ENCODE measurements around the gene CYB561D1.
"Not testable (repeated sequence)": the region's sequence is repeated elsewhere in the genome, so short reads cannot be mapped to it uniquely, and the experiment has no call there.

The CYB561D1 gene

DNA sequence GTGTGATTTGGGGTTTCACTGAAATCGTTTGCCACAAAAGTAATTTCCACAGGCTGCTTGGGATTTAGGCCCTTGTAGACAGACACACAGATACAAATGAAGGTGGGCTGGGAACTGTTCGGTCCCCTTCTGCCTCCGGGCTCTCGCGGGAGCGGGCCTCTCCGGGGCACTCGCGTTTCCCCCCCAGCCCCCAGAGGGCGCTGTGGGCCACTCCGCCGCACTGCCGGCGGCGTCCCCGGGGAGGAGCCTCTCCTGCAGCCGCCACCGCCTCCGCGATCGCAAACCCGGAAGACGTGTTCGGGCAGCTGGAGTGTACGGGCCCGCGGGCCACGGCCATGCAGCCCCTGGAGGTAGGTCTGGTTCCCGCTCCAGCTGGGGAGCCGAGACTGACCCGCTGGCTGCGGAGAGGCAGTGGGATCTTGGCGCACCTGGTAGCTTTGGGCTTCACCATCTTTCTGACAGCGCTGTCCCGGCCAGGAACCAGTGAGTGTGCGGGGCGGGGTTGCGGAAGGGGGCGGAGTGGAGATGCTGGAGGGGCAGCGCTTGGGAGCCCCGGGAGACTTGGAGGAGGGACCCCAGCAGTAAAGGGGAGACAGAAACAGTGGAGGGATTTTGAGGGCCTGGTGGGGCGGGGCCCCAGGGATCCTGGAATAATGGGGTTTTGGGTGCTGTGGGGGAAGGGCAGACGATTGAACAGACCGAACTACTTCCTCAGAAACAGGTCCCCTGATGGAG is at the start of gene CYB561D1:
TSS of gene CYB561D1 (plus strand) at position 290 of the 735 bp plus-strand sequence. CDS start at position 336, 46 bp downstream.
- peak; percentile 71 to 94 for DNase-seq

GRCh38 chr1:109444346-109444745 is 49.5 kb upstream of the CYB561D1 start:
- no peak for DNase-seq

- DNase-seq, result not testable (repeated sequence)
Measured at GRCh38 chr1:109445949-109446695, 47.8 kb upstream of the CYB561D1 start.

DNA sequence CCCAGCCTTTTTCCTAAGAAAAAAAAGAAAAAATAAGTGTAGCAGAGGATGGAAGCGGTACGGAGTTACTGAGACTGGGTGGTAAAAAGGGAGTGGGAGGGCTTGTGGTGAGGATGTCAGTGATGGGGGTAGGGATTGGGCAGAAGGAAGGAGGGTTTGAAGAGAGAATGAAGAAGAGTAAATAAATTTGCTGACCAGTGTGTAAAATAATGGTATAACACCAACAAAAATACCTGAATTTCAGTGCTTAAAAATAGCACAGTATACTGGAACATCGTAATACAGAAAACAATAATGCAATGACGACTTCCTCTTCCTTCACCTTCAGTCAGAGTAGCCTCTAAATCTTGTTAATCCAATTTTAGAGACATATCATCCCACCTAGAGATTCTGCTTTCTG is 46.4 kb upstream of the CYB561D1 start:
- DNase-seq, result no peak

- no peak for DNase-seq
Measured at GRCh38 chr1:109454497-109455133, 39.3 kb upstream of the CYB561D1 start.

- DNase-seq, result no peak
Measured at GRCh38 chr1:109457819-109458218, 36.1 kb upstream of the CYB561D1 start.

DNA sequence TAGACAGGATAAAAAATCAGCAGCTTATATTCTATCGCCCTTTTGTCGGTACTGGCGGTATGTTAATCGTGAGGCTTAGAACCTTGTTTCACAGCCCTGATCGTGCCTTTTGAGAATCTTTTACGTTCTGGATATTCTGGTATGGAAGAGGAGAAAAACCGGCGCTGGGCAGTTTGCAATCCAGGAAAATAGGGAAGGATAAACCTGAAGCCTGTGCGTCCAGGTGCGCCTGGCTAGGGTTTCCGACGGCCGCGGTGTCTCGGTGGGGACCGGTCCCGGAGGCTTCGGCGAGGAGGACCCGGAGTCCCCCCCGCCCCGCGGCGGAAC is 27.8 kb upstream of the CYB561D1 start:
- no peak for DNase-seq

GRCh38 chr1:109466452-109467300 is 27.2 kb upstream of the CYB561D1 start, which contains the start of gene SYPL2:
TSS of gene SYPL2 (plus strand) at chr1:109466546. CDS start at chr1:109466844, 298 bp downstream.
- no peak for DNase-seq

GRCh38 chr1:109467301-109467777 is 26.6 kb upstream of the CYB561D1 start:
- DNase-seq, result no peak

DNA sequence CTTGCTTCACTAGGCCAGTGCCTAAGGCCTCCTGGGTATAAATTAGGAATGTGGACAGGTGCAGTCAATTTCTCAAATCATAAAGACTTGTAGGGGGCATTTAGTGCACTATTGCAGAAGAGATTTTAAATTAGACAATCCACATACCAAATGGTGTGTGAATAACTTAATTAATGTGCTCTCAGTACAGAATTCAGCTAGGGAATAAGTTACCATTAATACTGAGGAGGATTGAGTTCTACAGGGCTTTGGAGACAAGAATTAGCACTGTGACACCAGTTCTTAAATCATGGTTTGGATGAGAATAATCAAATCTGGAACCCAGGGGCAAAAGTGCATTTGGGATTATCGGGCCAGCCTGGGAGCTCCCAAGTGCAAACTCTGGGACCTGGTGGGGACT is 25.8 kb upstream of the CYB561D1 start:
- DNase-seq, result no peak

DNA sequence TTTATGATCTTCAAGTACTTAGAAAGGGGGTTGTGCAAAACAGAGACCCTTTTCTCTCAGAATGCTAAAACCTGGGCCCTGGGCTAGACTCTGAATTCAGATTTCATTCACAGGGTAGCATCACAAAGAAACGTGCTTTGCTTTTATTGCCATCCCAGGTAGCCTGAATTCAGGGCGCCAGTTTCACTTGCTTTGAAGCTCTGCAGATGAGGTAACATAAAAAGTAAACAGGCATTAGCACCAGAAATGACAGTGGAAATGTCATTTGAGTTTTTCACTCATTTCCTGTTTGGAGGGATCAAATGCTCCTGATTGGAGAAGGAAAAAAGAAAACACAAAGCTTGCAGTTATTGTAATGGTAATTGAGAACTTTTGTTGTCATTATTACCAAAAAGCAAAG is 25.0 kb upstream of the CYB561D1 start:
- no peak for DNase-seq

DNA sequence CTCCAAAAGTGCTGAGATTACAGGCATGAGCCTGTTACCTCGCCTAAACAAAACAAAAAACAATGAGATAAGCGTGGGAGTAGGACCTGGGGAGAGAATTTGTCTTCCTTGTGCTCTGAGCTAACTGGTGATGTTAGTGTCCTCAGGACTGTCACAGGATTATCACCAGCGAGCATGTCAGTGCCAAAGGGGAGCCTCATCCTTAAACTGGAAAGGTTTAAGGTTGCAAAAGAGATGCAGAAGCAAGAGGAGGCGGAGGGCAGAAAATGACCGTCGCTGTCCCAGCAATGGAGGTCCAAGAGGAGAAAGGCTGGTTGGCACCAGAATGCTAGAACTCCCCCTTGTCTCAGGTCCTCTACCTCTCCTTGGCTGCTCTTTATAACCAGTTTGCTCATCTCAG is 23.6 kb upstream of the CYB561D1 start:
- no peak for DNase-seq

DNA sequence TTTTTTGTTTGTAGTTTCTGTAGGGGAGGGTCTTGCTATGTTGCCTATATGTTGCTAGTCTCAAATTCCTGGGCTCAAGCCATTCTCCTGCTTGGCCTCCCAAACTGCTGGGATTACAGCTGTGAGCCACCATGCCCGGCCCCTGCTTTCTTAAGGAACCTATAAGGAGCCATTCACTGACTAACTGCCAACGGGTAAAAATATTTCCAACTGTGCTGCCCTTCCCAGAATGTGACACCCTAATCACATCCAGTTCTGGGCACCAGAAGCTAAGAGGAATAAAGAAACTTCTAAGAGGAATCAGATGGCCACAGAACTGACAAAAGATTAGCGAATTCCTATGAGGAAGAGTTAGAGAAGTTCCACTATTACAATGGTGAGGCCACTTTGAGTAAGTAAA is 21.1 kb upstream of the CYB561D1 start:
- peak in 1 of 2 donors; percentile 22 for DNase-seq

GRCh38 chr1:109473284-109474057 is 20.4 kb upstream of the CYB561D1 start:
- DNase-seq, result not testable (repeated sequence)

DNA sequence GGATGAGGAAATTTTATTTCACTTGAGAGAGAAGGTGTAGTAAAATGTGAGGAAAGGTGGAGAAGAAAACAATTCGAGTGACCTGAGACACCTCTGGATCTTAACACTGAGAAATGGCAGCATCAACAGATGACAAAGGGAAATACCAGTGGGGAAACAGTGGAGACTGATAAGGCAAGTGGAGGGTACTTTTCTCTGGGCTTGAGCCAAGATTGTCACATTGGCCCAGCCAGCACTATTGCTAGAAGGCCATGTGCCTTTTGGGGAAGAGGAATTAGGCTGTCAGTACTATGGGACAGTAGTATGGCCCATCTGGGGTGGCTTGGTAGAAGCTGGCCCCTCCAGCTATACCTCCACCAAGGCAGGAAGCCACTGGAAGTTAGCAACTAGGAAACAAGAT is 19.2 kb upstream of the CYB561D1 start:
- peak in 1 of 2 donors; percentile 64 for DNase-seq

- DNase-seq, result no peak
Measured at GRCh38 chr1:109475261-109475660, 18.6 kb upstream of the CYB561D1 start.

- no peak for DNase-seq
Measured at GRCh38 chr1:109476825-109477224, 17.1 kb upstream of the CYB561D1 start.

DNA sequence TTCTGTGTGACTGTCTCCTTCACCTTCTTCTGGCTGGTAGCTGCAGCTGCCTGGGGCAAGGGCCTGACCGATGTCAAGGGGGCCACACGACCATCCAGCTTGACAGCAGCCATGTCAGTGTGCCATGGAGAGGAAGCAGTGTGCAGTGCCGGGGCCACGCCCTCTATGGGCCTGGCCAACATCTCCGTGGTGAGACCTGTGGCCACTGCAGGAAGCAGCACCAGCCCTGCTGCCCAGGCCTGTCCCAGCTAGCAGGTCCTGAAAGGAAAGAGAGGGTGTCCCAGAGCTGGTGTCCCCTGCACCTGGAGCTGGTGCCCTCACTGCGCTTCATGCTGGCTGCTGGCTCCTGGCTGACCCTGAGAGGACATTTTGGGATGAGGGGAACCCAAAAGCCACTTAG is 16.1 kb upstream of the CYB561D1 start:
- DNase-seq, result no peak

DNA sequence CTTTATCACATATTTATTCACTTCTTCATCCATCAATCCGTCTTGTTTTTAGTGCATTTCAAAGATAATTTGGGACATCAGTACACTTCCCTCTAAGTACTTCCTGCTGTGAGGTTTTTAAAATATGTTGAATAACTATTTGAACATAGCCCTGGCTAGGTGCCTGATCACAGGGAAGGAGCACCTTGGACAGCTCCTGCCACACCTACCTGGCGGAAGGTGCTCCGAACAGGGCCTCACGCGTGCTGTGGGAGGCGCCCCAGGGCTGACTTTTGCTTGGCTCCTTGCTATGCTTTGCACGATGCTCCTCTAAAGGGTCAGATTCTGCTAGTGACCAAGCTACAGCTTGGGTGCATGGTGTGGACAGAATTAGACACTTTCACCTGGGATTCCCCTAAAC is 15.1 kb upstream of the CYB561D1 start:
- no peak for DNase-seq

DNA sequence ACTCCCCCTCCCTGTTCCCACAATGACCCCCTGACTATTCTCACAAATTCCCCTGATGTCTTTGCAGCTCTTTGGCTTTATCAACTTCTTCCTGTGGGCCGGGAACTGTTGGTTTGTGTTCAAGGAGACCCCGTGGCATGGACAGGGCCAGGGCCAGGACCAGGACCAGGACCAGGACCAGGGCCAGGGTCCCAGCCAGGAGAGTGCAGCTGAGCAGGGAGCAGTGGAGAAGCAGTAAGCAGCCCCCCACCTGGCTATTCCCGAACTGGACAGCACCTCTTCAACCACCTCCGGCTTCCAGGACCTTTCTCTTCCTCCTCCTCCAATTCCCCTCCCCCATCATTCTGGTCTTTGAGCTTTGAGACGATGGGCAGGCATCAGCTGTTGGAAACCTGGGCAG is 14.6 kb upstream of the CYB561D1 start:
- no peak for DNase-seq

DNA sequence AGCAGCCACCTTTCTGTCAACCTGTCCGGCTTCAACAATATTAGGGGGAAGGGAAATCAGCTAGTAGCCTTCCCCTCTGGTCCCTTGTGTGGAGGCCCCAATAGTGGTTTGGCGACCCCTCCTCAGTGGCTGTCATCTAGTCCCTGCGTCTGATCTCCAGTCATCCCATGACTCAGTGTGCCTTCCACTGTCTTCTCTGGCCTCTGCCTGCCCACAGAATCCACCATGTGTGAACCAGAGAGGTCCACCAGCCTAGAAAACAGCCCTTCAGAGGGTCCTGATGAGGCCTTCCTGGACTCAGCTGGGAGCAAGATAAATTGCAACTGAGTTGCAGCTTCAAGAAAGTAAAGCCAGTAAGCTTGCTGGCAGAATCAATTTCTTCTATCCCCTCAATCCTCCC is 14.0 kb upstream of the CYB561D1 start:
- DNase-seq, result no peak

DNA sequence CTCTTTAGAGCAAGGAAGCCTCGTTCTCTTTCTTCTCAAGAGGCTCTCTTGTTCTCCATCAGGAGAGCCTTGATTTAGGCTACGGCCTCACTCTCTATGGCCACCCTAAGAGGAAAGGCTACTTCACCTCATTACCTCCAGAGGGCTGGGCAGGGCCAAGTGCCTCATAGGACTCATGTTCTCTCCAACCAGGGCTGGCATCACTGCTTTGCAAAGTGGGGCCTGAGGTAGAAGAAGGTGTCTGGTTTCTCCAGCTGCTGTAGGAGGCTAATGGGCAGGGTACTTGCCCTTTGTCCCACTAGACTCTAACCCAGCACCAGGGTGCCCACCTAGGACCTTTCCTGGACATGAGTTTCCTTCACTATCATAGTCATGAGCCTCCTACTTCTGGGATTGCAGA is 12.2 kb upstream of the CYB561D1 start:
- no peak for DNase-seq
